HuH-7 (cell line): ENCODE measurements around the gene RFC5.
"Not testable (repeated sequence)": the region's sequence is repeated elsewhere in the genome, so short reads cannot be mapped to it uniquely, and the experiment has no call there.

Experiments
- DNase-seq: peaks from one replicate; pipeline ENCODE4 v3.0.0; 2011; ENCODE audit warnings: low spot score

Gene RFC5

GRCh38 chr12:118016424-118017264 is at the start of gene RFC5:
Gene RFC5, plus strand, starts transcription at chr12:118016703. Its CDS starts 125 bp downstream, at chr12:118016828.
- DNase-seq: peak; percentile 76

- DNase-seq: no peak
Measured at GRCh38 chr12:117967043-117967442, 49.5 kb upstream of the RFC5 start.

GRCh38 chr12:117967512-117967911 is 49.0 kb upstream of the RFC5 start:
- no peak for DNase-seq

- no peak for DNase-seq
Measured at GRCh38 chr12:117968151-117968789, 48.2 kb upstream of the RFC5 start.

GRCh38 chr12:117968826-117969659 is 47.5 kb upstream of the RFC5 start, which contains the start of gene KSR2:
Gene KSR2, minus strand, starts transcription at chr12:117968990. Its CDS starts 735 bp downstream, at chr12:117968255.
- DNase-seq: peak; percentile 30

GRCh38 chr12:117970334-117970733 is 46.2 kb upstream of the RFC5 start:
- DNase-seq: no peak

GRCh38 chr12:117972301-117972700 is 44.2 kb upstream of the RFC5 start:
- DNase-seq: no peak

- DNase-seq: no peak
Measured at GRCh38 chr12:117975006-117975405, 41.5 kb upstream of the RFC5 start.

- no peak for DNase-seq
Measured at GRCh38 chr12:117977373-117977772, 39.1 kb upstream of the RFC5 start.

GRCh38 chr12:117980616-117981015 is 35.9 kb upstream of the RFC5 start:
- no peak for DNase-seq

GRCh38 chr12:117981267-117981666 is 35.2 kb upstream of the RFC5 start:
- no peak for DNase-seq

GRCh38 chr12:117985182-117985581 is 31.3 kb upstream of the RFC5 start:
- no peak for DNase-seq

- no peak for DNase-seq
Measured at GRCh38 chr12:117986705-117987469, 29.6 kb upstream of the RFC5 start.

- no peak for DNase-seq
Measured at GRCh38 chr12:117994551-117995438, 21.7 kb upstream of the RFC5 start.

GRCh38 chr12:117998719-117999118 is 17.8 kb upstream of the RFC5 start:
- DNase-seq: no peak

- not testable (repeated sequence) for DNase-seq
Measured at GRCh38 chr12:117999806-118000205, 16.7 kb upstream of the RFC5 start.

GRCh38 chr12:118010903-118011302 is 5.6 kb upstream of the RFC5 start:
- DNase-seq: no peak

- no peak for DNase-seq
Measured at GRCh38 chr12:118011377-118011776, 5.1 kb upstream of the RFC5 start.

- no peak for DNase-seq
Measured at GRCh38 chr12:118011961-118012360, 4.5 kb upstream of the RFC5 start.

- no peak for DNase-seq
Measured at GRCh38 chr12:118013283-118013682, 3.2 kb upstream of the RFC5 start.

- DNase-seq: no peak
Measured at GRCh38 chr12:118015306-118015705, 1.2 kb upstream of the RFC5 start.
